ENCODE measurements around the gene PIGN.

The PIGN gene

GRCh38 chr18:62109676-62110075 is 77.2 kb downstream of the PIGN start:
- DNase-seq (ENCODE audit: low read depth), result peak; percentile 13

DNA sequence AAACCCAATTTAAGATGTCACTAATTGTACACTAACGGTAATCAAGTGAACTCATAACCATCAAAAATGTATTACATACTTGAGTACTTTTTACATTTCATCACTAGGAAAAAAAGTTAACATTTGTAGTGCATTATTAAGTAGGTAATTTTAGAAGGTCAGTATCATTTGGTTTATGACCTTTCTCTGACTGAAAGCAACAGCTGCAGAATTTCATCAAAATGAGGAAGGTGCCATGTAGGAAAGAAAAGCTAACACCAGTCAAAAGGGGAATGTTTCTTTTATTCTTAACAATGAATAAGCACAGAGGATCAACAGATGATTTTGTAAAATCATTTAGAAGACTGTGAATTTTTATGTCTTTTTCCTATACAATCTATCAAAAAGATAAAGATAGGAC is 79.0 kb downstream of the PIGN start:
- DNase-seq (ENCODE audit: low read depth), result no peak

DNA sequence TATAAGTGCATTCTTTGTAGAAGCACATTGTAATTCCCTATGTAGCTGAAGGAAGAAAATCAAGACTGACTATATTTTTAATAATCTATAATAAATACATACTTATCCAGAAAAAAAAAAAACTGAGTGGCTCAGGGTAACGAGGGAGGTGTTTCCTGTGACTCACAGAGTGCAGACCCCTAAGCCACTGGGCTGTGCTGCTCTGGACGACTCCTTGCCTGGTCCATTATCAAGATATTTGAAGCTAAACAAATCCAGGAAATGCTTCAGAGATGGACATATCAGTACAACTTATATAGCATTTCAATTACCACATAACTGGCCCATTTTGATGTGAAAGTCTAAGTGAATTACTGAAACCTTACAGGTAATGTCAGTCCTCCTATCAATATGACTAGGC is 80.6 kb downstream of the PIGN start:
- DNase-seq (ENCODE audit: low read depth), result no peak

GRCh38 chr18:62105376-62105775 is 81.5 kb downstream of the PIGN start:
- DNase-seq (ENCODE audit: low read depth), result no peak

DNA sequence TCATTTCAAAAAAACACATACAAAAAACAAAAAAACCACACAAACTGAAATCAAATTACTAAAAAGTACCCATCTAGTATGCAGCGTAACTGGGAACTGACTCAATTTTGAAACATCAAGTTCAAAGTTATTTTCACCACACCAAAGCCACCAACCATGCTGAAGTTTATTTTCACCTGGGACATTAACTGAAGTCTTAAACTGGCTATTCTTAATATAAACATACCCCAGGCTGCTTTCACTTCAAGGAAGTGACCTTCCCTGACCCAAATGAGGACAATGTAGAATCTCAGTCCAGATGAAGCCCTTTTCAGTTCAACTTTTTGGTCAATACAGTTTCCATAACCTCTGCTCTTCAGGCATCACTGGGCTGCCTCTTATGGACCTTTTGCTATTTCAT is 84.6 kb downstream of the PIGN start:
- DNase-seq (ENCODE audit: low read depth), result no peak

DNA sequence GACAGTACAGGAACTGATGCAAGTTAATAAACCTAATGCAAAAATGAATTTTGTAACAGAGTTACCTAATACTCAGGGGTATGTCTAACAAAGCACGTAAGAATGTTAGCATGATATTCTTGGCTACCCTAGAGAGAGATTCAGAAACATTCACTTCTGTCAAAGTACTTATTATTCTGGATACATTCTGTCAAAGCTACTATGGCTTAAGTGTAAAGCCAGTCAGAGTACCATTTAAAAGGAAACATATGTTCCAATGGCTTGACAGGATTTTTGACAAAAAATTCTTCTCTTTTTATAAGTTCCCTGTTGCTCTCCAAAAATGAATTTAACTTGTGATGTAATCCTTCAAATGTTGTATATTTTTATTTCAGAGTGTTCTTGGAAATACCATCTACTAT is 85.5 kb downstream of the PIGN start:
- DNase-seq (ENCODE audit: low read depth), result peak; percentile 3

DNA sequence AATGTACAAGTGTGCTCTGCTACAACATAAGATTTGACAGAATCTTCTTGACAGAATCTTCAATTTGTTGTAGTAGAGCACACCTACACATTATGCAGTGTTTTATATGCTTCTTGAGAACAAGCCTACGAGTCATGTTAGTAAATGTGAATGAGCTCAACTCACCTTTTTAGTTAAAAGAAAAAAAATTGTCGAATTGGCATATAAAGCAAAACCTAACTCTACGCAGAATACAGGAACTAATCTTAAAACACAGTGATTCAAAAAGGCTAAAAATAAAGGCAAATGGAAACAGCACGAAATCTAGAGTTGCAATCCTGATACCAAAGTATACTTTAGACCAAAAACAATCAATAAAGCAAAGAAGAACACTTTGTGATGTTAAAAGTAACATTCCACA is 87.9 kb downstream of the PIGN start:
- no peak for DNase-seq (ENCODE audit: low read depth)

- no peak for DNase-seq (ENCODE audit: low read depth)
Observed at GRCh38 chr18:62097698-62098097, 89.2 kb downstream of the PIGN start.

DNA sequence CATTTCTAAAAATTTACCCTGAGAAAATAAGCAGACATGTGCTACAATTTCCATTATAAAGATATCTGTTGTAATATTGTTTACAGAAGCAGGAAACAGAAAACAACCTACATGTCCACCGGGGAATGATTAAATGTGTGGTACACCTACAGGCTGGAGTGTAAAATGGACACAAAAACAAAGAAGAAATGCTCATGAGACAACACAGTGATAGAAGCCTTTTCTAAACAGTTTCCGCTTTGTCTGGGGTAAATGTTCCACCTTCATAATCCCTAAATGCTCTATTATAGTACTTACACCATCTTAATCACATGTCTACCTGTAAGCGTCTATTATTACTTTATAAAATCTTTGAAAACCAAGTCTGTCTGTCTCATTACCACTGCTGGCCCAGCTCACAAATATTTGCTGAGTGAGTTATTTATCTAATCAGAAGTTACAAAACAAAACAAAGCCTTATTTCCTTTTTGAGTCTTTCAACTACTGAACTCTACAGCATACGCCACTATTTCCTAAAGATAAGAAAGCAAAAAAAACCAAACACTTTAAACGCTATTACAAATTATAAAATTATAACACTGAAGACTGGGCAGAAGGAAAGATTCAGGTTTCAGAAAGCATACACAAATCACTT is 95.3 kb downstream of the PIGN start:
- no peak for DNase-seq (ENCODE audit: low read depth)

GRCh38 chr18:62089174-62089573 is 97.7 kb downstream of the PIGN start:
- DNase-seq (ENCODE audit: low read depth), result no peak

- peak; percentile 13 for DNase-seq (ENCODE audit: low read depth)
Observed at GRCh38 chr18:62088156-62088555, 98.7 kb downstream of the PIGN start.

GRCh38 chr18:62085756-62086155 is 101.1 kb downstream of the PIGN start:
- DNase-seq (ENCODE audit: low read depth), result no peak

DNA sequence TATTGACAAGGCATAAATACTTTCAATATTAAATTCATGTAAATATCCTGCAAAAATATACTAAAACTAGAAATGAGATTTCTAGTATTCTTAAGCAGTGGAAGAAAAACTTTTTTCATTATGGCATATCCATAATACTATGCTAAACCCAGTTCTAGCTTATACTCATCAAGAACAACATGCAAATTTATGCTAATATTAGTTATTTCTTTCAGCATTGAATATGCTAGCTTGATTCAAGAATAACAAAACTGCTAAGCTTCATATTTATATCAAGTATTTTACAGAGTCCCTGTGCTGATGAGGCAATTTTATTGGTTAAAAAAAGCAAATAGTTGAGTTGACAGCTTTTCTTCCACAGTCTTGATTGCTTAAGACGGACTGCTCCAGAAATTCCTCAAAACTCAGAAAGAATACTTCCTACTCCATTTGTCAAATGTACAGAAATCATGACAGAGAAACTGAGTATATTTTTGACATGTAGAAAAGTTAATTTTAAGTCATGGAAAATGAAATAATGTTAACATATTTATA is 105.0 kb downstream of the PIGN start:
- DNase-seq (ENCODE audit: low read depth), result no peak

DNA sequence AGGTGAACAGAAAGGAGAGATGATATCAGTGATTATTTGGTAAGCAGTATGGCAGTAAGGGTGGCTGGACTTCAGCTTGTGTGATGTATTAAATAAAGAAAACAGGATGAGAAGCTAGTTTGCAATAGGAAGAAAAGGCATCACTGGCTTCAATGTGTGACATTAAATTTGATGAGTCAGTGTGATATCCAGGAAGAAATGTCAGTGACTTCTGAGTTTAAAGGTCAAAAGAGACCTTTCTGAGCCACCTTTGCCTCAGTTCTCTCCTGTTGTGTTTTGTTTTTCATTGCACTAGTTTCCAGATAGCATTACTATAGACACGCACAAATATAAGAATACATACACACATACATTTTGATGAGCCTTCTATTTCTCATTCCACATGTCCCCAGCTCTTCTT is 105.6 kb downstream of the PIGN start:
- DNase-seq (ENCODE audit: low read depth), result no peak

- DNase-seq (ENCODE audit: low read depth), result no peak
Observed at GRCh38 chr18:62080172-62080900, 106.5 kb downstream of the PIGN start.

- DNase-seq (ENCODE audit: low read depth), result no peak
Observed at GRCh38 chr18:62073461-62074281, 113.2 kb downstream of the PIGN start.

DNA sequence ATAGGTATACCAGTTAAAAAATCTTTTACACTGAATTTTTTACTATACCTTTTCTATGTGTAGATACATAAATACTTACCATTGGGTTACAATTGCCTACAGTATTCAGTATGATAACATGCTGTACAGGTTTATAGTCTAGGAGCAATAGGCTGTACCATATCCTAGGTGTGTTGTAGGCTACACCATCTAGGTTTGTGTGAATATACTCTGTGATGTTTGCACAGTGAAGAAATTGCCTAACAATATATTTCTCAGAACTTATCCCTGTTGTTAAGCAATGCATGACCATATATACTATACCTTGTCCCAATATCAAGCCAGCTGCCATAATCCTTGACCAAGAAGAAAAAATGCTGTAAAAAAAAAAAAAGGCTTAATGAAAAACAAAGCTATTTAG is 114.5 kb downstream of the PIGN start:
- no peak for DNase-seq (ENCODE audit: low read depth)

GRCh38 chr18:62071071-62071470 is 115.8 kb downstream of the PIGN start:
- no peak for DNase-seq (ENCODE audit: low read depth)

DNA sequence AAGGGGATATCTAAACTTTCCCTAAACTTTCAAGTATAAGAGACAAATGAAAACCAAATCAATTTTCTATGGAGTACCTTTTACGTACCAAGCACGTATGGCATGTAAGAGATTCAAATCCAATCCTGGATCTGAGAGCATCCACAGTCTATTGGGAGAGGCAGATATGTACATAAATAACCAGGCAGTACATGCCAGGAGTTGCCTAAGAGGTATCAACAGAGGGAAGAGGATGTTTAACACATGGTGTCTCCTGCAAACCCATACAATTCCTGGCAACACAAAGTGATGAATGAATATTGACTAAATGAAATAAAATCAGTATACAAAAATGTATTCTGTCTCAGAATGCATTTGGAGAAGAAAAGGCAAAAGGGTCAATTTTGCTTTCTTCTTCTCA is 116.6 kb downstream of the PIGN start:
- no peak for DNase-seq (ENCODE audit: low read depth)

DNA sequence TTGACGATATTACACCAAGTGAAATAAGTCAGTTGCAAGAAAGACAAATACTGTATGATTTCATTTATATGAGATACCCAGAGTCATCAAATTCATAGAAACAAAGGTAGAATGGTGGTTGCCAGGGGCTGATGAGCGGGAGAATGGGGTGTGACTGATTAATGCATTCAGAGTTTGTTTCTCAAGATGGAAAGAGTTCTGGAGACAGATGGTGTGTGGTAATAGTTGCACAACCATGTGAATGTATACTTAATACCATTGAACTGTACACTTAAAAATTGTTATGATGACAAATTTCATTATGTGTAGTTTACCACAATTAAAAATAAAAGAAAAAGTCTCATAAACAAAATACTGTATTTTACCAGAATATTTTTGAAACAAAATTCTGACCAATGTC is 117.3 kb downstream of the PIGN start:
- DNase-seq (ENCODE audit: low read depth), result no peak

DNA sequence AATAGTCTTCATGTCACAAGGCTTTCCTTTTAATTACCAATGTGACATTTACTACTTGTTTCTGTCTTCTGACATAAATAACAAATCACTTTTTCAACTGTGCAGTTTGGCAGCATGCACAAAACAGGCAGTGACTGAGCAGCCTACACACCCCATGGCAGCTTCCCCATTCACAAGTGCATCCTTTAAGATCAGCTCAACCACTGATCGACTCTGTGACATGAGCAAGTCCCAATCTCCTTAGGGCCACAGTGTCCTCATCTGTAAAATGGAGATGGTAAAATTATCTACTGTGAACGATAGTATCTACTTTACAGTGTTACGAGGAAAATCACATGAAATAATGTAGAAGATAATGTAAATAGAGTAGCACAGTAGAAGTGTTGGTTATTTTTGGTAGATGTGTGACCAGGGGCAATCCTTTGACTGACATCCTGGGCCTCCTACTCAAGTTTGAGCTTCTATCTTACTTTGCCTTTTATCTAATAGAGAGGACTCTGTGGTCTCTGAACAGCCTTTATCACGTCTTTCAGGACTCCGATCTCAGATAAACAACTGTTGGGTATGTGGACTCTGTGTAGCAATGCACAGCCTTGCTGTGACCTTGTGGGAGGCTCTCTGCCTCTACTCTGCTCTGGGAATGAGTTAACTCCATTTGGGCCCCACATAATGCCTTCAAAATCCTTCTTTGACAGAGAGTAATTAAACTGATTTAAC is 120.6 kb downstream of the PIGN start:
- no peak for DNase-seq (ENCODE audit: low read depth)

DNA sequence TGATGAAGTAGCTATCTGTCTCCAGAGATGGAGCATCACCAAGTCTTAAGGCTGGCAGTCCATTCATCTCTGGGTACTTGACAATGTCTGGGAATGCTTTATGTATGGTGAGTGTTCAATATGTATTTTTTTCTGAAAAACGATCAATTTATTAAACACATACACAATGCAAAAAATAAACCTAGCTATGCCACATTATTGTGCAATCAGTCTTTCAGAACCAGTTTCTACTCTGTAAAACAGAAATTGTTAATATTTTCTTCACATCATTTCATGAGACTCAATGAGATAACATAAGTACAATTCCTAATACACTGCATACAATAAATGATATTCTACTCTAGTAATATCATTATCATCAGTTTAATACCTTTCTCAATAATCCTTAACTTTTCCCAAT is 122.5 kb downstream of the PIGN start:
- DNase-seq (ENCODE audit: low read depth), result no peak

All from stromal cell of bone marrow (primary cell).